MG63 (cell line): ENCODE data around the gene IGFBP7. TPM values are rescaled to one million over a fixed set of nuclear protein-coding genes. Genes with fewer than 3 reads are reported as not detected.
A peak's percentile ranks its signal among the peaks of the same experiment; 100 is the strongest.

ENCODE experiments used
- DNase-seq: peaks from one replicate; pipeline ENCODE4 v3.0.0-alpha.2; 2020
- H3K27me3 ChIP-seq: fragments of 250-450 bp; sonication (Bioruptor Pico); 2 replicates; pipeline ENCODE4 v1.5.1; 2020; ENCODE audit warnings: mild to moderate bottlenecking, moderate library complexity
- H3K36me3 ChIP-seq: fragments of 250-450 bp; sonication (Bioruptor Pico); 2 replicates; pipeline ENCODE4 v1.5.1; 2020; ENCODE audit warnings: mild to moderate bottlenecking, moderate library complexity
- H3K4me3 ChIP-seq: fragments of 250-450 bp; sonication (Bioruptor Pico); 2 replicates; pipeline ENCODE4 v1.5.1; 2020; ENCODE audit warnings: mild to moderate bottlenecking, moderate library complexity
- H3K9me3 ChIP-seq: fragments of 250-450 bp; sonication (Bioruptor Pico); 2 replicates; pipeline ENCODE4 v1.5.1; 2020; ENCODE audit warnings: mild to moderate bottlenecking, moderate library complexity
- total RNA-seq: library from RNA; depleted of rRNA; stranded (reverse); fragments of >200 nt; shearing (Covaris generic); gene quantifications from 2 replicates; pipeline ENCODE4 v1.2.3, GENCODE V29; 2014; ENCODE audit warnings: low replicate concordance; rRNA removed

Gene IGFBP7, protein sequence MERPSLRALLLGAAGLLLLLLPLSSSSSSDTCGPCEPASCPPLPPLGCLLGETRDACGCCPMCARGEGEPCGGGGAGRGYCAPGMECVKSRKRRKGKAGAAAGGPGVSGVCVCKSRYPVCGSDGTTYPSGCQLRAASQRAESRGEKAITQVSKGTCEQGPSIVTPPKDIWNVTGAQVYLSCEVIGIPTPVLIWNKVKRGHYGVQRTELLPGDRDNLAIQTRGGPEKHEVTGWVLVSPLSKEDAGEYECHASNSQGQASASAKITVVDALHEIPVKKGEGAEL
- 332 and 410 TPM in 2 replicates for total RNA-seq

DNA sequence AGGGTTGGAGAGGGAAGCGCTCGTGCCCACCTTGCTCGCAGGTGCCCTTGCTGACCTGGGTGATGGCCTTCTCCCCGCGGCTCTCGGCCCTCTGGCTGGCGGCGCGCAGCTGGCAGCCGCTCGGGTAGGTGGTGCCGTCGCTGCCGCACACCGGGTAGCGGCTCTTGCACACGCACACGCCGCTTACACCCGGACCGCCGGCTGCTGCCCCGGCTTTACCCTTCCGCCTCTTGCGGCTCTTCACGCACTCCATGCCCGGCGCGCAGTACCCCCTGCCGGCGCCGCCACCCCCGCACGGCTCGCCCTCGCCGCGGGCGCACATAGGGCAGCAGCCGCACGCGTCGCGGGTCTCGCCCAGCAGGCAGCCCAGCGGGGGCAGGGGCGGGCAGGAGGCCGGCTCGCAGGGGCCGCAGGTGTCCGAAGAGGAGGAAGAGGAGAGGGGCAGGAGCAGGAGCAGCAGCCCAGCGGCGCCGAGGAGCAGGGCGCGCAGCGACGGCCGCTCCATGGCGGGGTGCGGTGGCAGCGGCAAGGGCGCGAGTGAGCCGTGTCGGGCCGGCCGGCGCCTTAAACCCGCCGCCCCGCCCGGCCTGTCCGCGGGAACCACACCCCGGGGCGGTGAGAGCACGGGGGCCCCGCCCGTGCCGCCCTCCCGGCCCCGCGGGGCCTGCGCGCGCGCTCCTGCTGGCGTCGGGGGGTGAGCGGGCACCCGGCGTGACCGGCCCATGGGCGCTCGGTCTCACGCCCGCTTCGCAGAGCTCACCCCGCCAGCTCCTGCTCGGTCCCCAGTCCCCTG is at the start of gene IGFBP7:
Gene IGFBP7 (minus strand): TSS at position 539 of the 793 bp plus-strand sequence. CDS start 34 bp downstream, at position 505.
- no peaks in the 10 kb centered on the region for H3K9me3 ChIP-seq
- H3K36me3 ChIP-seq: peaks cover 12% of the 10 kb centered on the region
- H3K27me3 ChIP-seq: no peaks in the 10 kb centered on the region
- DNase-seq: peak; percentile 72
- H3K4me3 ChIP-seq: peak within 1 kb of the TSS; percentile 66

DNA sequence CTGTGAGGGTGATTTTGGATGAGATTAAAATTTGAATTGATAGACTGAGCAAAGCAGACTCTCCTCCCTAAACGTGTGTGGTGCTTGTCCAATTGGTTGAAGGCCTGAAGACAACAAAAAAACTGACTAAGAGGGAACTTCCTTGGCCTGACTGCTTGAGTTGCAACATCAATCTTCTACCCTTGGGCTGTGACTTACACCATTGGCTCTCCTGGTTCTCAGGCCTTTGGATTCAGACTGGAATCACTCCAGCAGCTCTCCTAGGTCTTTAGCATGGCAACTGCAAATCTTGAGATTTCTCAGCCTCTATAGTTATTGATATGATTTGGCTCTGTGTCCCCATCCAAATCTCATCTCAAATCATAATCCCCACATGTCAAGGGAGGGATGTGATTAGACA is 49.7 kb upstream of the IGFBP7 start:
- Histone ChIP-seq H3K9me3 (no peaks in the 10 kb centered on the region), H3K4me3 (no peak overlapping the region), H3K27me3 (no peaks in the 10 kb centered on the region; the same call in 1 of the 2 replicates), H3K36me3 (no peaks in the 10 kb centered on the region)
- no peak for DNase-seq

DNA sequence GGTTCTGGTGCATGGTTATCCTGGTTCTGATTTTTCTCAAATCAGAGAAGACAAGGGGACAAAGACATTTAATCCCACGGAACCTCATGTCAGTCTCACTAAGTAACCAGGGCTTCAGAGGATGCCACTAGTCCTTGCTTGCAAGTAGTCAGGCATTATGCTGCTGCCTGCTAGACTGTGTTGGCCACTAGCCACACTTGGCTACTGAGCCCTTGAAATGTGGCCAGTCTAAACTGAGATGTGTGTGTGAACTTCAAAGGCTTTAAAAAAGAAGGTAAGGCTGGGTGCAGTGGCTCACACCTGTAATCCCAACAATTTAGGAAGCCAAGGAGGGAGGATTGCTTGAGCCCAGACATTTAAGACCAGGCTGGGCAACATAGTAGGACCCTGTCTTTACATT is 48.6 kb upstream of the IGFBP7 start:
- peak; percentile 31 for DNase-seq
- H3K9me3 ChIP-seq: no peaks in the 10 kb centered on the region
- H3K36me3 ChIP-seq: no peaks in the 10 kb centered on the region
- no peaks in the 10 kb centered on the region for H3K27me3 ChIP-seq
- no peak overlapping the region for H3K4me3 ChIP-seq

- Histone ChIP-seq H3K9me3 (no peaks in the 10 kb centered on the region), H3K27me3 (no peaks in the 10 kb centered on the region), H3K4me3 (no peak overlapping the region), H3K36me3 (no peaks in the 10 kb centered on the region)
- no peak for DNase-seq
These were observed 48.0 kb upstream of the IGFBP7 start for GRCh38 chr4:57158221-57158620.

DNA sequence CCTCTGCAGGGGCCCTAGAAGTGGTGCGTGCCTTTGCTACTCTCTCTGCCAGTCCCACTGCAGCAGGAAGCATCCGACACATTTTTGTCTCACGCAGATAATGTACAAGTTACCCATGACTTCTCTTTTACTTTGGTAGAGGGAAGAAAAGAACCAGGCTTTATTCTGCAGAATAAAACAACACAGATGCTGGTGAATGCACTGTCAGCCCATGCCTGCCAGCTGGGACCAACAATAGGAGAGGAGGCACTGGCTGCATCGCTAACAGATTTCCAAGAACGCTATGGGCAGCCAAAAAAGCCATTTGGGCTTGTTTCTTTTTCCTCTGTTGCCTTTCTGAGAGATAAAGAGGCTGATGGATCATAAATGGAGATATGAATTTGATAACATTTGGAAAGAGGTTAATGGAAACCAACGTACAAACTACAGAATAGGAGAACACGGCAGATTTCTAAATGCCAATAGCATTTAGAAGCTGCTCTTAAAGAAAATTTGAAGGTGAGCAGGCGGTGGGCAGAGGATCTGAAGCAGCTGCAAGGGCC is 47.5 kb upstream of the IGFBP7 start:
- Histone ChIP-seq H3K27me3 (no peaks in the 10 kb centered on the region), H3K36me3 (no peaks in the 10 kb centered on the region), H3K9me3 (no peaks in the 10 kb centered on the region), H3K4me3 (no peak overlapping the region)
- no peak for DNase-seq

GRCh38 chr4:57156242-57156990 is 46.2 kb upstream of the IGFBP7 start:
- Histone ChIP-seq H3K27me3 (no peaks in the 10 kb centered on the region), H3K9me3 (no peaks in the 10 kb centered on the region), H3K36me3 (no peaks in the 10 kb centered on the region), H3K4me3 (no peak overlapping the region)
- no peak for DNase-seq

DNA sequence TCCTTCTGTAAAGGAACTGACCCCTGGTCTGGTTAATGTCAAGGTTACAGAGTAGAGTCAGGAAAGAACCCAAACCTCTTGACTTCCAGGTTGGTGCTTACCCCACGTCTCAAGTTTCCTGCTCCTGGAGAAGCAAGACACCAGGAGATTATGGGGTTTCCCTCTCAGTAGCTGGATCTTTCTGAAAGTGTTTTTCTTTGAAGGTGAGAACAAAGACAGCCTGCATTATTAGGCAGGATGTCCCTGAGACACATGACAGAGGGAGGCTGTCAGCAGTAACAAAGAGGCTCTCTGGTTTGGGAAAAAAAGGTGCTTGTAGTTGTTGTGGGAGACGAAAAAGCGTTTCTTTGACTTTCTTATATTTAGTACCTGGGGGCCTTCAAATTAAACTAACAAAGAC is 44.7 kb upstream of the IGFBP7 start:
- Histone ChIP-seq H3K36me3 (no peaks in the 10 kb centered on the region), H3K9me3 (no peaks in the 10 kb centered on the region), H3K27me3 (no peaks in the 10 kb centered on the region), H3K4me3 (no peak overlapping the region)
- DNase-seq: no peak

DNA sequence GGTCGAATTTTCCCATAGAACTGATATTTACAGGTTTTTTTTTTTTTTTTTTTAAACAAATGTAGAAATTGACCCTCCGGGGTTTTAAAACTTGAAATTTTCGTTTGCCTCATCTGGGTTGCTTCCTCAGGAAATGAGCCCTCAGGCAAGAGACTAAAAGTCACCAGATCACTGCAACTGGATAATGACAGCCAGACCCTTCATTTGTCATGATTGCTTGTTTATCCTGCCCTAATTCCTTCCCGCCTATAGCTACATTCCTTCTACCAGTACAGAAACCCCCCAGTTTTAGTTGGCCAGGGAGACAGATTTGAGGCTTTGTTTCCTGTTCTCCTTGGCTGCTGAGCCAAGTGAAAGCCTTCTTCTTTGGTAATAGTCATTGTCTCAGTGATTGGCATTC is 44.0 kb upstream of the IGFBP7 start:
- no peaks in the 10 kb centered on the region for H3K9me3 ChIP-seq
- H3K36me3 ChIP-seq: no peaks in the 10 kb centered on the region
- peak; percentile 50 for DNase-seq
- no peaks in the 10 kb centered on the region for H3K27me3 ChIP-seq
- no peak overlapping the region for H3K4me3 ChIP-seq

GRCh38 chr4:57153207-57153606 is 43.0 kb upstream of the IGFBP7 start:
- no peak for DNase-seq
- Histone ChIP-seq H3K36me3 (no peaks in the 10 kb centered on the region), H3K4me3 (no peak overlapping the region), H3K9me3 (no peaks in the 10 kb centered on the region), H3K27me3 (no peaks in the 10 kb centered on the region)

DNA sequence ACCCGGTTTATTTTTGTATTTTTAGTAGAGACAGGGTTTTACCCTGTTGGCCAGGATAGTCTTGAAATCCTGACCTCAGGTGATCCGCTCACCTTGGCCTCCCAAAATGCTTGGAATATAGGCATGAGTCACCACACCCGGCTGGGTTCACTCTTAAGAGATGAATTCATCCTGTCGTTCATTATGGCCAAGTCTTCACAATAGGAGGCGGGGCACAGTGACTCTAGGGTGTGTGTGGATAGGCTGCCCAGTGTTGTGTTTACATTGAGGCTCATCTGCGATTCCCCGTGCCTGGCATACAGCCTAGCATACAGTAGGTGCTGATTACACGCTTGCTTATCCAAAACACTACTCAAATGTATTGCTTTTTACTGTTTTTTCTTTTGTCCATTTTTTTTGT is 41.3 kb upstream of the IGFBP7 start:
- peak; percentile 63 for DNase-seq
- Histone ChIP-seq H3K36me3 (no peaks in the 10 kb centered on the region), H3K27me3 (no peaks in the 10 kb centered on the region), H3K4me3 (no peak overlapping the region), H3K9me3 (no peaks in the 10 kb centered on the region)

DNA sequence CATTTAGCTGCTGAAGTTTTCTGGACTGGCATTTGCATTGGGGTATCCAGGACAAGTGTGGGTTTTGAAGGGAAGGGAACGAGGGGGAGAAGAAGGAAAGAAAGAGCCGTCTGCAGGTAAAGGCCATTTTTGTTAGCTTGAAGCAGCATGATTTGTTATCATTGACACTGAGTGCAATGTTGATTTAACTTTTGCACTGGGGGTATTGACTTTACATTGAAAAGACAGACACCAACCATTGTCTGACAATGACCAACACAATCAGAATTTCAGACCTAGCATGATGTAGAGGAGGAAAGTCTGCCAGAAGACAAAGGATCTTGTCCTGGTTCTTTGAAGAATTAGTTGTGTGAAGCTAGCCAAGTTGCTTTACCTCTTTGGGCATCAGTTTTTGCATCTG is 39.6 kb upstream of the IGFBP7 start:
- H3K36me3 ChIP-seq: no peaks in the 10 kb centered on the region
- no peak overlapping the region for H3K4me3 ChIP-seq
- DNase-seq: no peak
- H3K9me3 ChIP-seq: no peaks in the 10 kb centered on the region
- no peaks in the 10 kb centered on the region for H3K27me3 ChIP-seq

DNA sequence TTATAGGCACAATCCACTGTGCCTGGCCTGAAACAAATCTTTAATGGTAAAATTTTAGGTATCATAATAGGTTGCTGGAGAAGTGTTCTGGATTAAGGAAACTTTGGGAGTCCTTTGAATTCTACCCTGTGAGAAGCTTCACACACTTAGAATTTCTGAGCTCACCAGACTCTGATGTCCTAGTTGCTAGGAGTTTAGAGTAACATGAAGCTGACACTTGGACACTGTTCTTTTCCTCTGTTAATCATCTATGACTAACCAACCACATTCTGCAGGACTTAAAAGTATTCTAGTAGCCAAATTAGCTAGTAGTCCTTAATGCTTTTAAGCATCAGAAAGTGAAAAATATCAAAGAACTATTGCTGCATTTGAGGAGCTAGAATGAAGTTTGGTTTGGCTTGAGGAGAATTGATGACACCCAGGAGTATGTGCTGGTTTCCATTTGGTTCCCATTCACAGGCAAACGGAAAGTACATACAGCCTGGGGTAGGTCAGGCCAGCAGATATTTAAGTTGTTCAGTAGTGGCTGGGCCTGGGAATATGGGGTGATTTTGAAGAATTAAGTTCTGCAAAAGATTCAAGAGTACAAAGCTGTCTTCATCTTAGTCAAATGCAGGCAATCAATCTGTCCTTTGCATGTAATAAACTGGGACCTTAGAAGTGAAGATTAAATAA is 38.8 kb upstream of the IGFBP7 start:
- Histone ChIP-seq H3K27me3 (no peaks in the 10 kb centered on the region), H3K36me3 (no peaks in the 10 kb centered on the region), H3K9me3 (no peaks in the 10 kb centered on the region), H3K4me3 (no peak overlapping the region)
- no peak for DNase-seq

DNA sequence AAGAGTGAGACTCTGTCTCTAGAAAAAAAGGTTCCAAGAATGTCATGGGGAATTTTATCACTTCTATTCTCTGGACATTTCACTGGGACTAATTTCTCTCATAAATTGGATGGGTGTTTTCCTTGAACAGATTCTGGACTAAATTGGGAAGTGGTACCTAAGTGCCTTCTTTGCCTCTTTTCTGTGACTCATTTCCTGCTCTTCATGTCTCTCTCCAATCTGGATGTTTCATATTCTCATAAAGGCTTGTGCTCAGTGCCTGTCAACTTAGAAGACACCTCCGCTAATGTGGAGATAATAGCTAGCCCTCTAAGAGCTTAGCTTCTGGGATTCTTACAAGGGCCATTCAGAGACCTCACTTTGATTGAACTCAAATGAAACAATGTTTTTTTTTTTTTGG is 38.0 kb upstream of the IGFBP7 start:
- H3K4me3 ChIP-seq: no peak overlapping the region
- no peaks in the 10 kb centered on the region for H3K9me3 ChIP-seq
- no peaks in the 10 kb centered on the region for H3K27me3 ChIP-seq
- H3K36me3 ChIP-seq: no peaks in the 10 kb centered on the region
- no peak for DNase-seq

DNA sequence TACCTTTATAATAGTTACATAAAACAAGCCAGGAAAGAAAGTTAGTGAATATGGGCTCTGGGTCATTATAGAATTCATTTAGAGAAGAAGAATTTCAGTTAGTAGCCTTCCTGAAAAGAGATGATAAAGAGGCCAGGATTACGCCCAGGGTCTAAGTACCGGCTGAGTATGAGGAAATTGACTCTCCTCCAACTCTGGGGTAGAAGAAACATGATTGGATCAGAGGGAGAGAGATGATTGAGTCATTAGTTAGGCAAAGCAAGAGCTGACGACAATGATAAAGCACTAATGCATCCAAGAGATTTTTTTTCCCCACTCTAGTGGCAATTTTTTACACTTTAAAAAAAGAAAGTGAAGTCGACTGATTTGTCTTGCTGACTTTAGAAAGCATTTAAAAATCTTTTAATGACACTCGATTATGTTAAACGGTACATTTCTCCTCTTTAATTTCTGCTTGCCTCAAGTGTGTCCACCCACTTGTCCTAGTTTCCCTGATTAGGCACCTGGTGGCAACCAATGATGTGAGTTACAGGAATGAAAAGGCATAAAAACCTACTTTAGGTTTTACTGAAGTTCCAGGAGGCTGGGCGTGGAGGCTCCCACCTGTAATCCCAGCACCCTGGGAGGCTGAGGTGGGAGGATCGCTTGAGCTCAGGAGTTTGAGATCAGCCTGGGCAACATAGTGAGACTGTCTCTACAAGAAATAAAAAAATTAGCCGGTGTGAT is 37.3 kb upstream of the IGFBP7 start:
- no peaks in the 10 kb centered on the region for H3K27me3 ChIP-seq
- no peak overlapping the region for H3K4me3 ChIP-seq
- DNase-seq: no peak
- no peaks in the 10 kb centered on the region for H3K36me3 ChIP-seq
- H3K9me3 ChIP-seq: no peaks in the 10 kb centered on the region

- Histone ChIP-seq H3K9me3 (no peaks in the 10 kb centered on the region), H3K36me3 (no peaks in the 10 kb centered on the region), H3K27me3 (no peaks in the 10 kb centered on the region), H3K4me3 (no peak overlapping the region)
- DNase-seq: no peak
These were observed 36.3 kb upstream of the IGFBP7 start for GRCh38 chr4:57146444-57146843.

DNA sequence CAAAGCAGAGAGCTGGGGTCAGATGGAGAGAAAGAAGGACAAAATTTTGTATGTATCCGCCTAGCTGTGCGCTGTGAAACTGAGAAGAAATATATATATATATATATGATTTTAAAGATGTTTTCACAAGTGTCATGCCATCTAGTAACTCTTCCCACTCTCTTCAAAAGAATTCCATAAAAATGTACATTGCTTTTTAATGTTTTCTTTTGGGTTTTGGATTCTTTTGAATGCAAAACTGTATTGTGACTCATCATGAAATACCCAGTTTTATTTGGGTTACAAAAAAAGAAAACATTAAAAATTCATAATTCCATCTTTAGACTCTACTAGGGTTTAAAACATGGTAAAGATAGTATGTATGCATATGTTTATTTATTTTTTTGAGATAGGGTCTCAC is 34.3 kb upstream of the IGFBP7 start:
- Histone ChIP-seq H3K9me3 (no peaks in the 10 kb centered on the region), H3K27me3 (no peaks in the 10 kb centered on the region), H3K4me3 (no peak overlapping the region), H3K36me3 (no peaks in the 10 kb centered on the region)
- DNase-seq: no peak
